H1 (cell line): ENCODE measurements around the gene UBXN1. TPM values are rescaled to one million over a fixed set of nuclear protein-coding genes. Genes with fewer than 3 reads are reported as not detected.

Experiments used
- CTCF ChIA-PET: fragments of 300-600 bp; sonication (Branson Sonifier 250); formaldehyde crosslinking; loops from one replicate; lab custom pipeline; 2021; ENCODE audit not compliant: partially characterized antibody; lab: Charles Lee
- POLR2A ChIA-PET: fragments of 300-600 bp; sonication (Branson Sonifier 250); formaldehyde crosslinking; loops from one replicate; lab custom pipeline; 2021; ENCODE audit warnings: inconsistent platforms; ENCODE audit not compliant: partially characterized antibody; lab: Charles Lee
- DNase-seq, 2 experiments: peaks; one replicate each; pipeline versions ENCODE4 v3.0.0 to v3.0.0-alpha.2; 2010 to 2022; ENCODE audit warnings: low spot score in 2 of 2, low read depth in 1 of 2, mixed read lengths in 1 of 2
- FAIRE-seq: peaks from 2 replicates; lab custom pipeline; 2011; peaks lifted over from hg19 to GRCh38; lab: Jason Lieb, UNC
- H2AFZ ChIP-seq: 2 replicates; pipeline ENCODE4 v1.8.1; 2012; ENCODE audit warnings: low read length, inconsistent platforms
- H2AK5ac ChIP-seq: 2 replicates; pipeline ENCODE4 v1.6.1; 2013; ENCODE audit warnings: low read depth, low read length
- H2BK120ac ChIP-seq: replicated peaks from 2 replicates; pipeline ENCODE3; 2013; ENCODE audit warnings: low read depth, low read length, inconsistent platforms
- H2BK12ac ChIP-seq: 2 replicates; pipeline ENCODE4 v1.6.1; 2013; ENCODE audit warnings: low read depth, low read length
- H2BK15ac ChIP-seq: 2 replicates; pipeline ENCODE4 v1.6.1; 2013; ENCODE audit warnings: low read length
- H2BK20ac ChIP-seq: 2 replicates; pipeline ENCODE4 v1.6.1; 2013; ENCODE audit warnings: low read length
- H2BK5ac ChIP-seq: 2 replicates; pipeline ENCODE4 v1.6.1; 2013; ENCODE audit warnings: low read depth, low read length
- H3K14ac ChIP-seq: 2 replicates; pipeline ENCODE4 v1.6.1; 2013; ENCODE audit warnings: inconsistent platforms; ENCODE audit not compliant: insufficient read length
- H3K18ac ChIP-seq: 2 replicates; pipeline ENCODE4 v1.6.1; 2013; ENCODE audit warnings: low read length; ENCODE audit errors: extremely low read depth
- H3K23ac ChIP-seq: 2 replicates; pipeline ENCODE4 v1.6.1; 2013; ENCODE audit warnings: inconsistent platforms; ENCODE audit not compliant: insufficient read length
- H3K23me2 ChIP-seq: 2 replicates; pipeline ENCODE4 v1.6.1; 2013; ENCODE audit warnings: low read depth, low read length
- H3K27ac ChIP-seq: 2 replicates; pipeline ENCODE4 v1.6.1; 2011; ENCODE audit warnings: low read depth, low read length, inconsistent platforms
- H3K27me3 ChIP-seq, 4 experiments: replicated peaks in 1 of 4; 1 replicate in 1 of 4; 2 replicates in 3 of 4; pipeline versions ENCODE4 v1.6.1 to v1.8.1; 2011 to 2013; ENCODE audit warnings: low read length in 3 of 4, mild to moderate bottlenecking in 3 of 4, inconsistent platforms in 2 of 4, mixed read lengths in 2 of 4, moderate library complexity in 1 of 4; ENCODE audit not compliant: control insufficient read depth in 3 of 4, insufficient read depth in 3 of 4; ENCODE audit errors: extremely low read depth in 1 of 4
- H3K36me3 ChIP-seq, 4 experiments: 2 replicates each; pipeline versions ENCODE4 v1.6.1 to v1.8.1; 2011 to 2013; ENCODE audit warnings: mild to moderate bottlenecking in 4 of 4, low read length in 3 of 4, moderate library complexity in 2 of 4, control low read depth in 1 of 4, inconsistent platforms in 1 of 4; ENCODE audit not compliant: insufficient read depth in 4 of 4, control insufficient read depth in 2 of 4
- H3K4ac ChIP-seq: replicated peaks from 2 replicates; pipeline ENCODE3; 2013; ENCODE audit warnings: low read length, low read depth, mixed read lengths, inconsistent platforms; ENCODE audit not compliant: insufficient read length
- H3K4me1 ChIP-seq, 4 experiments: replicated peaks in 1 of 4; 1 replicate in 1 of 4; 2 replicates in 3 of 4; pipeline versions ENCODE4 v1.6.1 to v1.8.1; 2011 to 2013; ENCODE audit warnings: low read length in 3 of 4, inconsistent platforms in 2 of 4, mixed read lengths in 1 of 4; ENCODE audit not compliant: insufficient read depth in 4 of 4, control insufficient read depth in 3 of 4
- H3K4me2 ChIP-seq, 2 experiments: 2 replicates each; pipeline versions ENCODE4 v1.6.1 to v1.8.1; 2011 to 2013; ENCODE audit warnings: low read depth in 2 of 2, low read length in 2 of 2, control low read depth in 1 of 2, inconsistent platforms in 1 of 2, mild to moderate bottlenecking in 1 of 2; ENCODE audit not compliant: insufficient read depth in 1 of 2
- H3K4me3 ChIP-seq, 4 experiments: fragments of 200-600, 300-600 bp in 1 of 4; sonication (generic), shearing (Covaris generic), sonication (Bioruptor Twin) in 1 of 4; 2 replicates each; pipeline versions ENCODE4 v1.5.1 to v1.8.1; 2011 to 2016; ENCODE audit warnings: low read length in 4 of 4, low read depth in 3 of 4, control low read depth in 2 of 4, inconsistent platforms in 2 of 4, mild to moderate bottlenecking in 2 of 4, mixed read lengths in 1 of 4, moderate library complexity in 1 of 4; ENCODE audit not compliant: insufficient read depth in 2 of 4; ENCODE audit errors: extremely low read depth in 1 of 4
- H3K56ac ChIP-seq: replicated peaks from 2 replicates; pipeline ENCODE3; 2013; ENCODE audit warnings: low read depth, mild to moderate bottlenecking, mixed read lengths, low read length, inconsistent platforms; ENCODE audit not compliant: insufficient read length
- H3K79me1 ChIP-seq: 2 replicates; pipeline ENCODE4 v1.6.1; 2013; ENCODE audit warnings: low read depth, low read length, control low read depth
- H3K79me2 ChIP-seq, 2 experiments: 2 replicates each; pipeline versions ENCODE4 v1.6.1 to v1.8.1; 2012 to 2013; ENCODE audit warnings: low read length in 2 of 2, mild to moderate bottlenecking in 2 of 2, inconsistent platforms in 1 of 2; ENCODE audit not compliant: insufficient read depth in 2 of 2, control insufficient read depth in 1 of 2
- H3K9ac ChIP-seq, 4 experiments: replicated peaks in 1 of 4; 1 replicate in 1 of 4; 2 replicates in 3 of 4; pipeline versions ENCODE4 v1.6.1 to v1.8.1; 2011 to 2013; ENCODE audit warnings: low read depth in 3 of 4, low read length in 3 of 4, control low read depth in 2 of 4, mild to moderate bottlenecking in 2 of 4, moderate library complexity in 2 of 4, inconsistent platforms in 1 of 4; ENCODE audit errors: extremely low read depth in 1 of 4
- H3K9me3 ChIP-seq, 2 experiments: 2 replicates each; pipeline versions ENCODE4 v1.6.1 to v1.8.1; 2012 to 2013; ENCODE audit warnings: mild to moderate bottlenecking in 2 of 2, moderate library complexity in 2 of 2, control low read depth in 1 of 2, inconsistent platforms in 1 of 2, low read depth in 1 of 2, low read length in 1 of 2, mixed read lengths in 1 of 2; ENCODE audit not compliant: insufficient read depth in 2 of 2
- H4K20me1 ChIP-seq, 2 experiments: replicated peaks in 1 of 2; 2 replicates each; pipeline versions ENCODE3 to v1.8.1; 2011 to 2013; ENCODE audit warnings: inconsistent platforms in 2 of 2, low read length in 2 of 2, mild to moderate bottlenecking in 1 of 2; ENCODE audit not compliant: insufficient read depth in 2 of 2, control insufficient read depth in 1 of 2
- H4K5ac ChIP-seq: 2 replicates; pipeline ENCODE4 v1.6.1; 2013; ENCODE audit warnings: low read length, low read depth, mixed read lengths, inconsistent platforms; ENCODE audit not compliant: insufficient read length
- H4K8ac ChIP-seq: 2 replicates; pipeline ENCODE4 v1.8.0; 2013; ENCODE audit warnings: mild to moderate bottlenecking, moderate library complexity, low read length, inconsistent platforms; ENCODE audit not compliant: insufficient read depth; ENCODE audit errors: extremely low read depth
- H4K91ac ChIP-seq: replicated peaks from 2 replicates; pipeline ENCODE3; 2013; ENCODE audit warnings: low read length, mixed read lengths, inconsistent platforms; ENCODE audit not compliant: insufficient read length
- BACH1 ChIP-seq: IDR thresholded peaks from 2 replicates; pipeline ENCODE4 v1.6.1; 2012; ENCODE audit warnings: low read length, improper control_type of control experiment
- CTBP2 ChIP-seq: IDR thresholded peaks from 2 replicates; pipeline ENCODE4 v1.7.0; 2011; ENCODE audit warnings: borderline replicate concordance, mild to moderate bottlenecking, moderate library complexity, mixed read lengths, low read length; ENCODE audit not compliant: insufficient read depth, insufficient read length
- HDAC6 ChIP-seq: IDR thresholded peaks from one replicate; pipeline ENCODE4 v1.7.1; 2012; ENCODE audit warnings: low read depth, mild to moderate bottlenecking, inconsistent platforms, low read length, moderate library complexity
- JUN ChIP-seq: IDR thresholded peaks from 2 replicates; pipeline ENCODE4 v1.6.1; 2011; ENCODE audit warnings: low read depth, mild to moderate bottlenecking, improper control_type of control experiment, low read length
- JUND ChIP-seq: IDR thresholded peaks from 2 replicates; pipeline ENCODE4 v1.6.1; 2011; ENCODE audit warnings: mild to moderate bottlenecking, improper control_type of control experiment, low read length
- NANOG ChIP-seq: IDR thresholded peaks from 2 replicates; pipeline ENCODE4 v1.6.1; 2011; ENCODE audit warnings: low read length, low read depth, mild to moderate bottlenecking, inconsistent platforms; ENCODE audit not compliant: insufficient read depth, poor library complexity, severe bottlenecking
- PHF8 ChIP-seq: fragments of 200-600 bp; sonication (generic); conservative IDR thresholded peaks from 2 replicates; pipeline ENCODE4 v1.7.1; 2012; ENCODE audit warnings: low read depth, mild to moderate bottlenecking, inconsistent platforms, low read length, moderate library complexity
- POLR2A ChIP-seq, 2 experiments: IDR thresholded peaks; 1 replicate in 1 of 2; 2 replicates in 1 of 2; pipeline ENCODE4 v1.6.1; 2011; ENCODE audit warnings: low read depth in 2 of 2, low read length in 2 of 2, mild to moderate bottlenecking in 2 of 2; ENCODE audit errors: control extremely low read depth in 1 of 2
- POU5F1 ChIP-seq: IDR thresholded peaks from 2 replicates; pipeline ENCODE4 v1.6.1; 2011; ENCODE audit warnings: low read depth, mild to moderate bottlenecking, low read length, moderate library complexity
- WGBS, 2 experiments: shearing (Covaris generic) in 1 of 2; methylation state at CpG; one replicate each; pipeline versions ENCODE4 v1.1.6 to v1.1.7; 2013 to 2015; ENCODE audit warnings: low lambda C conversion rate in 2 of 2, mixed read lengths in 2 of 2, inconsistent platforms in 1 of 2, low coverage in 1 of 2, missing lambda C conversion rate in 1 of 2; ENCODE audit not compliant: insufficient replicate concordance in 2 of 2, insufficient coverage in 1 of 2, insufficient read length in 1 of 2; ENCODE audit errors: extremely low coverage in 1 of 2, missing lambda C conversion rate in 1 of 2; 5-methylcytosine and 5-hydroxymethylcytosine counted together
- polyA plus RNA-seq, 7 experiments: library from polyadenylated mRNA; depleted of rRNA in 3 of 7; stranded (reverse) in 5 of 7; unstranded in 2 of 7; fragments of >200 nt in 5 of 7; fragments of 200-250 nt in 2 of 7; gene quantifications; 1 replicate in 5 of 7; 2 replicates in 1 of 7; 4 replicates in 1 of 7; pipeline versions ENCODE4 v1.2.1 to v1.2.3, GENCODE V29; 2011 to 2013; ENCODE audit warnings: missing spikeins in 2 of 7, mixed read lengths in 2 of 7
- total RNA-seq: library from RNA; stranded (reverse); fragmentation: NEBNext Ultra II Directional; extraction: Animal tissue kit (Norgen Biotek cat#: 25700); gene quantifications from 2 replicates; pipeline ENCODE4 v1.2.1, GENCODE V29; 2021
- TF ChIP-seq, protein P1 (sequence below): IDR thresholded peaks from 2 replicates; pipeline ENCODE4 v1.6.1; 2012; ENCODE audit warnings: low read length, inconsistent platforms

UBXN1 gene
- total and polyA plus RNA-seq, 2 of the 8 experiments (the other 6 are each of a cell fraction or from before 2014, with no cell fraction given), result 78.6 to 114 TPM

DNA sequence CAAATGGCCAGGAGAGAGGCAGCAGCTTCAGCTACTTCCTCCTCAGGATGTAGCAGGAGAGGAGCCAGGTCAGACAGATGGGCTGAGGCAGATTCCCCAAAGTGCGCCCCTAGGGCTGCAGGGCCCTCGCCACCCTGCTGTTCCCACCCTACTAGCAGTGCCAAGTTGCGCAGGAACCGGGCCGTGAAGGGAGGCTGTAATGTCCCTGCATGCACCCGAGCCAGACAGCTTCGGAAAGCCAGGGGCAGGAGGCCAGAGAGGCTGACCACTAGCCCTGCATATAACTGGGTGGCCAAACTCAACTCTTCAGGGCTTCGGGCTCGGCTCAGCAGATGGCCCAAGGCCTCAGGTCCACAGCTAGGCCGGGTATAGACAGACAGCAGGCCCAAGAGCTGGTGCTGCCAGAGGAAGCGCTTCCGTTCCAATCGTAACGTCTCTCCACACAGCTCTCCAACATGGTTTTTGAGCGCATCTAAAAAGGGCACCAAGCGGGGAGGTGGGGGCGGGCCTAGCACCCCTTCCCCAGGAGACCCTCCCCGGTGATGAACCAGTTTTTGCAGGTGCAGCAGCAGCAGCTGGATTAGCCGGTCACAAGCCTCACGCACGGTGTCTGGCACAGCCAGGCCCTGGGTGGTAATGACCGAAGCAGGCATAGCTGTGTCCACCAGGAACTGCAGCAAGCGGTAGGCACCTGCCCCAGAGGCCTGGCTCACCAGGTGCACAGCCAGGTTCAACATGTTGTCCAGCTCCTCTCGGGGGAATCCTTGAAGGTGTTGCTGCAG, 30.5 kb downstream of the UBXN1 start:
- H3K27me3 ChIP-seq, result no peaks in the 10 kb centered on the region
- H3K79me2 ChIP-seq, result peaks cover 15 to 51% of the 10 kb centered on the region in 2 experiments
- H3K56ac ChIP-seq, result no peak overlapping the region
- TF ChIP-seq POU5F1 (no peak), JUN (no peak), PHF8 (no peak), POLR2A (IDR thresholded peaks at IDR 0.05; ENCODE audit: control extremely low read depth in 1 of 2, low read depth in 2 of 2, low read length in 2 of 2) (no peak), BACH1 (no peak), JUND (no peak), HDAC6 (no peak), NANOG (no peak), CTBP2 (no peak)
- TF ChIP-seq, protein P1, sequence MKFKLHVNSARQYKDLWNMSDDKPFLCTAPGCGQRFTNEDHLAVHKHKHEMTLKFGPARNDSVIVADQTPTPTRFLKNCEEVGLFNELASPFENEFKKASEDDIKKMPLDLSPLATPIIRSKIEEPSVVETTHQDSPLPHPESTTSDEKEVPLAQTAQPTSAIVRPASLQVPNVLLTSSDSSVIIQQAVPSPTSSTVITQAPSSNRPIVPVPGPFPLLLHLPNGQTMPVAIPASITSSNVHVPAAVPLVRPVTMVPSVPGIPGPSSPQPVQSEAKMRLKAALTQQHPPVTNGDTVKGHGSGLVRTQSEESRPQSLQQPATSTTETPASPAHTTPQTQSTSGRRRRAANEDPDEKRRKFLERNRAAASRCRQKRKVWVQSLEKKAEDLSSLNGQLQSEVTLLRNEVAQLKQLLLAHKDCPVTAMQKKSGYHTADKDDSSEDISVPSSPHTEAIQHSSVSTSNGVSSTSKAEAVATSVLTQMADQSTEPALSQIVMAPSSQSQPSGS, result no peak

More for the DNA sequence above, 30.5 kb downstream of the UBXN1 start:
- Histone ChIP-seq H2BK15ac (no peak overlapping the region), H3K9ac (no peak overlapping the region), H2BK5ac (no peak overlapping the region), H3K9me3 (no peaks in the 10 kb centered on the region), H3K4me1 (no peaks in the 10 kb centered on the region; a peak in 2 of 7 replicates), H3K4me2 (no peak overlapping the region), H3K23me2 (peaks cover 8% of the 10 kb centered on the region), H4K8ac (no peak overlapping the region), H2AFZ (no peak overlapping the region), H3K4me3 (no peak overlapping the region), H3K79me1 (peaks cover 10% of the 10 kb centered on the region), H4K5ac (no peak overlapping the region), H4K20me1 (peaks cover 3 to 23% of the 10 kb centered on the region in 2 experiments), H3K27ac (no peak overlapping the region), H3K4ac (no peak overlapping the region), H2AK5ac (no peak overlapping the region), H2BK12ac (no peak overlapping the region), H2BK120ac (no peak overlapping the region), H4K91ac (no peak overlapping the region), H3K23ac (no peak overlapping the region), H3K36me3 (peaks cover 0 to 23% (median 7%) of the 10 kb centered on the region in 4 experiments; a peak in 5 of 8 replicates), H3K14ac (no peak overlapping the region), H2BK20ac (no peak overlapping the region), H3K18ac (no peak overlapping the region)
- CTCF ChIA-PET, result interaction anchor here (0.6 to 3.2 kb wide), 15 partner anchors 13 to 121 kb away, joined by 3 to 14 read pairs (median 3); partner anchors contain the start of genes C11orf98, CSKMT and LRRN4CL
- DNase-seq, result no peak
- WGBS, 2 experiments, result 98% methylated on average over 24 of the region's 24 CpGs; no CpG with 5 or more reads in 1 of the 2 experiments
- no peak for FAIRE-seq
- POLR2A ChIA-PET, result interaction anchor here (0.6 to 50.4 kb wide), 15 partner anchors 8 to 850 kb away, joined by 3 to 2041 read pairs (median 3); partner anchors contain the start of genes B3GAT3, BSCL2, C11orf98 and CSKMT
